Neural progenitor cell (in vitro differentiated cells): ENCODE results near the gene CAPN14.

Experiments
- CTCF ChIP-seq: fragments of 200-600 bp; sonication (generic); IDR thresholded peaks from 2 replicates; pipeline ENCODE4 v1.5.1; 2017; ENCODE audit warnings: antibody characterized with exemption, mild to moderate bottlenecking
- EZH2 ChIP-seq: fragments of 200-600 bp; sonication (generic); IDR thresholded peaks from 2 replicates; pipeline ENCODE4 v1.6.1; 2017; ENCODE audit warnings: antibody characterized with exemption, mild to moderate bottlenecking, moderate library complexity
- EZH2phosphoT487 ChIP-seq: fragments of 200-600 bp; sonication (generic); IDR thresholded peaks from 2 replicates; pipeline ENCODE4 v1.6.1; 2017; ENCODE audit warnings: antibody characterized with exemption

- no peak for TF ChIP-seq CTCF
- no peak for TF ChIP-seq EZH2
- no peak for TF ChIP-seq EZH2phosphoT487
Observed at GRCh38 chr2:31208240-31208639, 9.1 kb downstream of the CAPN14 start.
